IPS-18a (cell line): Measurements from ENCODE around the gene E2F4.

Experiments
- H3K27ac ChIP-seq: one replicate; pipeline ENCODE4 v1.5.1; 2013; ENCODE audit warnings: low read length
- H3K27me3 ChIP-seq: one replicate; pipeline ENCODE4 v1.6.1; 2013; ENCODE audit warnings: mild to moderate bottlenecking, low read length; ENCODE audit not compliant: control insufficient read depth, insufficient read depth
- H3K36me3 ChIP-seq: one replicate; pipeline ENCODE4 v1.6.1; 2013; ENCODE audit warnings: low read depth, low read length; ENCODE audit not compliant: control insufficient read depth
- H3K4me1 ChIP-seq: one replicate; pipeline ENCODE4 v1.6.1; 2013; ENCODE audit warnings: low read depth, low read length; ENCODE audit not compliant: control insufficient read depth
- H3K4me3 ChIP-seq: one replicate; pipeline ENCODE4 v1.5.1; 2013; ENCODE audit warnings: low read length
- H3K9ac ChIP-seq: one replicate; pipeline ENCODE4 v1.6.1; 2013; ENCODE audit warnings: mild to moderate bottlenecking, low read length, moderate library complexity
- H3K9me3 ChIP-seq: one replicate; pipeline ENCODE4 v1.6.1; 2013; ENCODE audit warnings: low read depth, low read length; ENCODE audit not compliant: control insufficient read depth

Gene E2F4

GRCh38 chr16:67162506-67163163 is 29.3 kb upstream of the E2F4 start:
- Histone ChIP-seq H3K27me3 (peaks cover 100% of the 10 kb centered on the region), H3K9ac (no peak overlapping the region), H3K4me1 (peaks cover 3% of the 10 kb centered on the region), H3K36me3 (no peaks in the 10 kb centered on the region), H3K4me3 (peak overlapping the region; percentile 30), H3K9me3 (no peaks in the 10 kb centered on the region), H3K27ac (no peak overlapping the region)

GRCh38 chr16:67163164-67163998 is 28.6 kb upstream of the E2F4 start:
- H3K9ac ChIP-seq, result no peak overlapping the region
- H3K36me3 ChIP-seq, result no peaks in the 10 kb centered on the region
- no peak overlapping the region for H3K27ac ChIP-seq
- peaks cover 100% of the 10 kb centered on the region for H3K27me3 ChIP-seq
- H3K4me1 ChIP-seq, result peaks cover 3% of the 10 kb centered on the region
- no peaks in the 10 kb centered on the region for H3K9me3 ChIP-seq
- H3K4me3 ChIP-seq, result peak overlapping the region; percentile 30

- no peaks in the 10 kb centered on the region for H3K36me3 ChIP-seq
- H3K4me1 ChIP-seq, result peaks cover 6% of the 10 kb centered on the region
- peak overlapping the region; percentile 30 for H3K4me3 ChIP-seq
- H3K27ac ChIP-seq, result no peak overlapping the region
- H3K9ac ChIP-seq, result no peak overlapping the region
- H3K27me3 ChIP-seq, result peaks cover 100% of the 10 kb centered on the region
- H3K9me3 ChIP-seq, result no peaks in the 10 kb centered on the region
Measured at GRCh38 chr16:67163999-67164558, 27.9 kb upstream of the E2F4 start.

GRCh38 chr16:67164599-67165061 is 27.3 kb upstream of the E2F4 start, which contains the start of gene HSF4:
TSS of gene HSF4 (plus strand) at chr16:67164745. CDS start at chr16:67164812, 67 bp downstream.
- peaks cover 11% of the 10 kb centered on the region for H3K4me1 ChIP-seq
- no peak within 1 kb of the TSS for H3K27ac ChIP-seq
- H3K9me3 ChIP-seq, result no peaks in the 10 kb centered on the region
- peak within 1 kb of the TSS; percentile 37 for H3K4me3 ChIP-seq
- no peak within 1 kb of the TSS for H3K9ac ChIP-seq
- no peaks in the 10 kb centered on the region for H3K36me3 ChIP-seq
- H3K27me3 ChIP-seq, result peaks cover 100% of the 10 kb centered on the region

GRCh38 chr16:67165121-67166078 is 26.6 kb upstream of the E2F4 start:
- Histone ChIP-seq H3K4me3 (peak overlapping the region; percentile 37), H3K9ac (no peak overlapping the region), H3K36me3 (no peaks in the 10 kb centered on the region), H3K9me3 (no peaks in the 10 kb centered on the region), H3K4me1 (peaks cover 11% of the 10 kb centered on the region), H3K27me3 (peaks cover 99% of the 10 kb centered on the region), H3K27ac (no peak overlapping the region)

GRCh38 chr16:67166110-67166547 is 25.8 kb upstream of the E2F4 start:
- no peaks in the 10 kb centered on the region for H3K9me3 ChIP-seq
- H3K36me3 ChIP-seq, result no peaks in the 10 kb centered on the region
- no peak overlapping the region for H3K27ac ChIP-seq
- H3K27me3 ChIP-seq, result peaks cover 97% of the 10 kb centered on the region
- no peak overlapping the region for H3K4me3 ChIP-seq
- peaks cover 11% of the 10 kb centered on the region for H3K4me1 ChIP-seq
- H3K9ac ChIP-seq, result no peak overlapping the region

- Histone ChIP-seq H3K36me3 (no peaks in the 10 kb centered on the region), H3K9me3 (no peaks in the 10 kb centered on the region), H3K9ac (no peak overlapping the region), H3K27me3 (peaks cover 97% of the 10 kb centered on the region), H3K4me1 (peaks cover 12% of the 10 kb centered on the region), H3K27ac (no peak overlapping the region), H3K4me3 (no peak overlapping the region)
Measured at GRCh38 chr16:67166598-67167168, 25.3 kb upstream of the E2F4 start.

- Histone ChIP-seq H3K9ac (no peak overlapping the region), H3K36me3 (no peaks in the 10 kb centered on the region), H3K4me3 (no peak overlapping the region), H3K27ac (no peak overlapping the region), H3K4me1 (peaks cover 12% of the 10 kb centered on the region), H3K9me3 (no peaks in the 10 kb centered on the region), H3K27me3 (peaks cover 97% of the 10 kb centered on the region)
Measured at GRCh38 chr16:67167588-67167987, 24.4 kb upstream of the E2F4 start.

GRCh38 chr16:67169011-67169451 is 22.9 kb upstream of the E2F4 start:
- H3K9me3 ChIP-seq, result no peaks in the 10 kb centered on the region
- peaks cover 19% of the 10 kb centered on the region for H3K4me1 ChIP-seq
- peak overlapping the region; percentile 66 for H3K4me3 ChIP-seq
- H3K36me3 ChIP-seq, result no peaks in the 10 kb centered on the region
- no peak overlapping the region for H3K27ac ChIP-seq
- H3K27me3 ChIP-seq, result peaks cover 97% of the 10 kb centered on the region
- no peak overlapping the region for H3K9ac ChIP-seq

GRCh38 chr16:67169642-67170167 is 22.2 kb upstream of the E2F4 start:
- H3K27me3 ChIP-seq, result peaks cover 97% of the 10 kb centered on the region
- peaks cover 19% of the 10 kb centered on the region for H3K4me1 ChIP-seq

More at GRCh38 chr16:67169642-67170167, 22.2 kb upstream of the E2F4 start:
- peak overlapping the region; percentile 66 for H3K4me3 ChIP-seq
- no peak overlapping the region for H3K9ac ChIP-seq
- no peak overlapping the region for H3K27ac ChIP-seq
- H3K36me3 ChIP-seq, result no peaks in the 10 kb centered on the region
- H3K9me3 ChIP-seq, result no peaks in the 10 kb centered on the region
